T-helper 9 cell (primary cell): ENCODE measurements around the gene CLSTN1.
A peak's percentile ranks its signal among the peaks of the same experiment; 100 is the strongest.
"Not testable (repeated sequence)": the region's sequence is repeated elsewhere in the genome, so short reads cannot be mapped to it uniquely, and the experiment has no call there.

Experiments used
- DNase-seq: peaks from one replicate; pipeline ENCODE4 v3.0.0-alpha.2; 2020

CLSTN1 gene

DNA sequence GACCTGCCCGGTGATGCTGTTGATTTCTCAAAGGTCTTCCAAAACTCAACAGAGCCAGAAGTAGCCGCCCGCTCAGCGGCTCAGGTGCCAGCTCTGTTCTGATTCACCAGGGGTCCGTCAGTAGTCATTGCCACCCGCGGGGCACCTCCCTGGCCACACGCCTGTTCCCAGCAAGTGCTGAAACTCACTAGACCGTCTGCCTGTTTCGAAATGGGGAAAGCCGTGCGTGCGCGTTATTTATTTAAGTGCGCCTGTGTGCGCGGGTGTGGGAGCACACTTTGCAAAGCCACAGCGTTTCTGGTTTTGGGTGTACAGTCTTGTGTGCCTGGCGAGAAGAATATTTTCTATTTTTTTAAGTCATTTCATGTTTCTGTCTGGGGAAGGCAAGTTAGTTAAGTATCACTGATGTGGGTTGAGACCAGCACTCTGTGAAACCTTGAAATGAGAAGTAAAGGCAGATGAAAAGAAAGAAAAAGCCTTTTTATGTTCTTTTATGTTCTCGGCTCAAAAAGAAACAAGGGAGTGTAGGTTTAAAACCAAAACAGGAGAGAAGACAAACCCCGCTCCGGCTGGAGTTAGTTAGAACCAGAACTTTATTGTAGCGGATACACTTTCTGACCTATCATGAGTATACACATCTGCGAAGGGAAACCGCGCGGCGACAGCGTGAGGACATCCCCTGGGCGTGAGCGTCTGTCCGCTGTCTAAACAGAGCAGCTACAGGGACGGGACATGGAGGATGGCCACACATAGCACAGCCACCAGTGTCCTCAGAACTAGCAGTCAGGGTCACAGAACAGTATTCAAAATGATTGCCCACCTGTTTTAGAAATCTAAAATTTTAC is 95.1 kb downstream of the CLSTN1 start:
- DNase-seq: peak; percentile 31

DNA sequence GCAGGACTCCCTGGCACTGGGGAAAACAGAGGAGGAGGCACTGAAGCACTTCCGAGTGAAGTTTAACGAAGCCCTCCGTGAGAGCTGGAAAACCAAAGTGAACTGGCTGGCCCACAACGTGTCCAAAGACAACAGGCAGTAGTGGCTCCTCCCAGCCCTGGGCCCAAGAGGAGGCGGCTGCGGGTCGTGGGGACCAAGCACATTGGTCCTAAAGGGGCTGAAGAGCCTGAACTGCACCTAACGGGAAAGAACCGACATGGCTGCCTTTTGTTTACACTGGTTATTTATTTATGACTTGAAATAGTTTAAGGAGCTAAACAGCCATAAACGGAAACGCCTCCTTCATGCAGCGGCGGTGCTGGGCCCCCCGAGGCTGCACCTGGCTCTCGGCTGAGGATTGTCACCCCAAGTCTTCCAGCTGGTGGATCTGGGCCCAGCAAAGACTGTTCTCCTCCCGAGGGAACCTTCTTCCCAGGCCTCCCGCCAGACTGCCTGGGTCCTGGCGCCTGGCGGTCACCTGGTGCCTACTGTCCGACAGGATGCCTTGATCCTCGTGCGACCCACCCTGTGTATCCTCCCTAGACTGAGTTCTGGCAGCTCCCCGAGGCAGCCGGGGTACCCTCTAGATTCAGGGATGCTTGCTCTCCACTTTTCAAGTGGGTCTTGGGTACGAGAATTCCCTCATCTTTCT is 96.7 kb downstream of the CLSTN1 start:
- DNase-seq: no peak

GRCh38 chr1:9726406-9726805 is 97.4 kb downstream of the CLSTN1 start:
- no peak for DNase-seq

- peak; percentile 64 for DNase-seq
Observed at GRCh38 chr1:9724706-9725476, 98.9 kb downstream of the CLSTN1 start.

- no peak for DNase-seq
Observed at GRCh38 chr1:9723926-9724325, 99.8 kb downstream of the CLSTN1 start.

GRCh38 chr1:9723068-9723805 is 100.5 kb downstream of the CLSTN1 start:
- DNase-seq: no peak

DNA sequence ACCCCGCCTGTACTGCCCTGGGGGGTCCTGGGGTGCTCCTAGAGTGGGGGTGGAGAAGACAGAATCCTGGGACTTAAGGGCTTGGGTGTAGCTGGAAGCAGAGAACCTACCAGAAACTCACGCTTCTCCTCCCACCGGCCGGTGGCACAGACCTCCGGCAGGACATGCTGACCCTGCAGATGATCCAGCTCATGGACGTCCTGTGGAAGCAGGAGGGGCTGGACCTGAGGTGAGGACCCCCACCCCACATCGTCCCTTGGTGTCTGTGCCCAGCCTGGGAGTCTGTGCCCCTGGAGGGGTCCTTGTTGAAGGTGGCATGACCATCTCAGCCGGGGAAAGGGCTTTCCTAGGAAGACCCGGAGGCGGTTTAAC is 101.4 kb downstream of the CLSTN1 start:
- no peak for DNase-seq

DNA sequence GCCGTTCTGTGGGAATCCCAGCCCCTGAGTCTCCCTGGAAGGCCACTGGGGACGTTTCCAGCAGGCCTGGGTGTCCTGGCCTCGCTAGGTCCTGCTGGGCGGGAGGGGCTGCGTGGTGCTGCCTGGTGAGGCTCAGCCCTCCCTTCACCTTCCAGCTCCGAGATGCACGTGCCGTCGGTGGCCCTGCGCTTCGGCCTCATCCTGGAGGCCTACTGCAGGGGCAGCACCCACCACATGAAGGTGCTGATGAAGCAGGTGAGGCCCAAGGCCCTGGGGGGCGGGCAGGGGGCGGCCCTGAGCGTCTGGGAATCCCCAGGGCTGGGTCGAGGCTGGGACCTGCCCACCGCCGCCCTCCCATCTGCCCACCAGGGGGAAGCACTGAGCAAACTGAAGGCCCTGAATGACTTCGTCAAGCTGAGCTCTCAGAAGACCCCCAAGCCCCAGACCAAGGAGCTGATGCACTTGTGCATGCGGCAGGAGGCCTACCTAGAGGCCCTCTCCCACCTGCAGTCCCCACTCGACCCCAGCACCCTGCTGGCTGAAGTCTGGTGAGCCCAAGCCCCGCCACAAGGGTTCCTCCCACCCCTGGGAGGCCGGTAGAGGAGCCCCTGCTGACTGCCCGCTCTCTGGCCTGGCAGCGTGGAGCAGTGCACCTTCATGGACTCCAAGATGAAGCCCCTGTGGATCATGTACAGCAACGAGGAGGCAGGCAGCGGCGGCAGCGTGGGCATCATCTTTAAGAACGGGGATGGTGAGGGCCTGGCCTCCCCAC is 102.0 kb downstream of the CLSTN1 start:
- DNase-seq: peak; percentile 81

DNA sequence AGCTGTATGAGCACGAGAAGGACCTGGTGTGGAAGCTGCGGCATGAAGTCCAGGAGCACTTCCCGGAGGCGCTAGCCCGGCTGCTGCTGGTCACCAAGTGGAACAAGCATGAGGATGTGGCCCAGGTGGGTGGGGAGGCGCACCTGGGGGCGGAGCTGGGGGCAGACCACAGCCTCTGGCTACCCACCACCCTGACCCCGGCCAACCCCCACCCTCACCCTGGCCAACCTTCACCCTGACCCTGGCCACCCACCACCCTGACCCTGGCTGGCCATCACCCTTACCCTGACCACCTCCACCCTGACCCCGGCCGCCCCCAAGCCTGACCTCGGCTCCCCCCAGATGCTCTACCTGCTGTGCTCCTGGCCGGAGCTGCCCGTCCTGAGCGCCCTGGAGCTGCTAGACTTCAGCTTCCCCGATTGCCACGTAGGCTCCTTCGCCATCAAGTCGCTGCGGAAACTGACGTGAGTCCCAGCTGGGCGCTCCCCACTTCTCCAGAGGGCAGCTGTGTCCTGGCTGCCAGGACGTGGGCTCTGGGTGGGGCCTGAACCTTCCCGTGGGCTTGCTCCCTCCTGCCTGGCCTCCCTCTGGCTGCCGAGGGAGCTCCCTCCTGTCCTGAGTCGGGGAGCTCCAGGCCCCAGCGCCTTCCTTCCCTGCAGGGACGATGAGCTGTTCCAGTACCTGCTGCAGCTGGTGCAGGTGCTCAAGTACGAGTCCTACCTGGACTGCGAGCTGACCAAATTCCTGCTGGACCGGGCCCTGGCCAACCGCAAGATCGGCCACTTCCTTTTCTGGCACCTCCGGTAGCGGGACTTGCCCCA is 102.8 kb downstream of the CLSTN1 start:
- no peak for DNase-seq

- no peak for DNase-seq
Observed at GRCh38 chr1:9719978-9720722, 103.6 kb downstream of the CLSTN1 start.

- no peak for DNase-seq
Observed at GRCh38 chr1:9718006-9718680, 105.6 kb downstream of the CLSTN1 start.

GRCh38 chr1:9717193-9718005 is 106.4 kb downstream of the CLSTN1 start:
- DNase-seq: peak; percentile 79

- DNase-seq: no peak
Observed at GRCh38 chr1:9716404-9717192, 107.2 kb downstream of the CLSTN1 start.

GRCh38 chr1:9715536-9716226 is 108.1 kb downstream of the CLSTN1 start:
- DNase-seq: peak; percentile 56

GRCh38 chr1:9714257-9714718 is 109.5 kb downstream of the CLSTN1 start:
- DNase-seq: peak; percentile 34

GRCh38 chr1:9712767-9713166 is 111.0 kb downstream of the CLSTN1 start:
- not testable (repeated sequence) for DNase-seq

DNA sequence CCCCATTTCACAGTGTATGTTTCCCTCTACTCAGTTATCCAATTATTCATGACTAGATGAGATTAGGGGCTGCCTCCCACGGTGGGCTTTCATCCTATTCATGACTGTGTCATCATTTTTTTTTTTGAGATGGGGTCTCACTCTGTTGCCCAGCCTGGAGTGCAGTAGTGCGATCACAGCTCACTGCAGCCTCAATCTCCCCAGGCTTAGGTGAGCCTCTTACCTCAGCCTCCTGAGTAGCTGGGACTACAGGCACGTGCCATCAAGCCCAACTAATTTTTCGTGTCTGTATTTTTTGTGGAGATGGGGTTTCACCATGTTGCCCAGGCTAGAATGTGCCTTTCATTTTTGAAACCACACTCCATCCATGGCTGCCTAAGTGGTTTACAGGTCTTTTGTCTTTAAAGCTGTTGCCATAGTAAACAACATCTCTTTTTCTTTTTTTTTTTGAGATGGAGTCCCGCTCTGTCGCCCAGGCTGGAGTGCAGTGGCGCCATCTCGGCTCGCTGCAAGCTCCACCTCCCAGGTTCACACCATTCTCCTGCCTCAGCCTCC is 112.2 kb downstream of the CLSTN1 start:
- DNase-seq: no peak
